ENCODE measurements around the gene NTHL1.

DNA sequence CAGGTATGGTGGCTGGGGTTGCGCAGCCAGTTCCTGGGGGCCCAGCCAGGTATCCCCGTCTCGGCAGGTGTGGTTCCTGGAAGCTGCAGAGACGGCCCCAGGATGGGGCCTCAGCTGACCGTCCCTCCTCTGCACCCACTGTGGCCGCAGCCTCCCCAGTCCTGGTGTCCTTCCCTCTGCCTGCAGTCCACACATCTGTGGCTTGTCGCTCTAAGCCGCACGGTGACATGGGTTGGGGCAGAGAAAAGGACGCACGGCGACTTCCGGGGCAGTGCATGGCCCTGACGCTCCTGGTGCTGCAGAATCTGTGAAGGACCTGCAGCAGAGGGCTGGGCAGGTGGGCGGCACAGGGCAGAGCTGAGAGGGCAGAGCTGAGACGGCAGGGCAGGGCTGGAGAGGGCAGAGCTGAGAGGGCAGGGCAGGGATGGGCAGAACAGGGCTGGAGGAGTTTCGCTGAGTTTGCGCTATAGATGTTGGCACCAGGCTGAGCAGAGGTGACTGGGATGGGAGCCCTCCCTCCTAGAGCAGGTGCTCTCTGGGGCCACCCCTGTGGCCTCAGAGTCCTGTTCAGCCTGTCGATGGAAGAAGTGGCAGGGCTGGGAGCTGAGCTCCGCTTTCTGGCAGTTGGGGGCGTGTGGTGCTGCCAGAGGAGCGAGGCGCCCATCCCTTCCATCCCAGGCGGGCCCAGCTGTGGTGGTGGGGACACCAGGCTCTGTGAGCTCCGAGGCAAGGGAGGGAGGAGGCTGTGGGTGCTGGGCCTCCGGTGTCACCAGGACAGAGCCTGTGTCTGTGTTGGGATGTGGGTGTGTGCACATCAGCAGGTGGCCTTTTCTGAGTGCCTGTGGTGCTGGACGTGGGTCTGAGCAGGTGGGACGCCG is 23.2 kb upstream of the NTHL1 start:
- TF ChIP-seq ARNTL (CRISPR knock-in tag; IDR thresholded peaks at IDR 0.05; ENCODE audit: borderline replicate concordance, low read depth) = no peak
- no peak for TF ChIP-seq OSR1 (CRISPR knock-in tag; IDR thresholded peaks at IDR 0.05)
- no peak for TF ChIP-seq CSDC2 (CRISPR knock-in tag; IDR thresholded peaks at IDR 0.05)
- TF ChIP-seq ZFP3 (CRISPR knock-in tag; IDR thresholded peaks at IDR 0.05) = no peak
- TF ChIP-seq, protein P1, sequence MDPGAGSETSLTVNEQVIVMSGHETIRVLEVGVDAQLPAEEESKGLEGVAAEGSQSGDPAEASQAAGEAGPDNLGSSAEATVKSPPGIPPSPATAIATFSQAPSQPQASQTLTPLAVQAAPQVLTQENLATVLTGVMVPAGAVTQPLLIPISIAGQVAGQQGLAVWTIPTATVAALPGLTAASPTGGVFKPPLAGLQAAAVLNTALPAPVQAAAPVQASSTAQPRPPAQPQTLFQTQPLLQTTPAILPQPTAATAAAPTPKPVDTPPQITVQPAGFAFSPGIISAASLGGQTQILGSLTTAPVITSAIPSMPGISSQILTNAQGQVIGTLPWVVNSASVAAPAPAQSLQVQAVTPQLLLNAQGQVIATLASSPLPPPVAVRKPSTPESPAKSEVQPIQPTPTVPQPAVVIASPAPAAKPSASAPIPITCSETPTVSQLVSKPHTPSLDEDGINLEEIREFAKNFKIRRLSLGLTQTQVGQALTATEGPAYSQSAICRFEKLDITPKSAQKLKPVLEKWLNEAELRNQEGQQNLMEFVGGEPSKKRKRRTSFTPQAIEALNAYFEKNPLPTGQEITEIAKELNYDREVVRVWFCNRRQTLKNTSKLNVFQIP (CRISPR knock-in tag; IDR thresholded peaks at IDR 0.05; ENCODE audit: borderline replicate concordance, low read depth) = no peak
